Measurements from ENCODE around the gene SH2B3. TPM values are rescaled to one million over a fixed set of nuclear protein-coding genes. Genes with fewer than 3 reads are reported as not detected.

Gene SH2B3
- total RNA-seq, 1 experiment from 2014 or later, result 39.6 TPM

- intact Hi-C loops (cut with micrococcal nuclease; ENCODE audit: unreplicated experiment), result no loop called here
- no peak for DNase-seq (ENCODE audit: low read depth, low spot score)
- ATAC-seq, result no peak
- TF ChIP-seq POLR2AphosphoS5 (IDR thresholded peaks at IDR 0.05; ENCODE audit: low read depth, low read length) (no peak), CTCF (IDR thresholded peaks at IDR 0.05) (no peak), SIN3A (IDR thresholded peaks at IDR 0.05; ENCODE audit: borderline replicate concordance, insufficient read depth, low read depth, low read length) (no peak), TCF7L2 (IDR thresholded peaks at IDR 0.05; ENCODE audit: low read depth, low read length) (no peak)
- TF ChIP-seq, protein P1, sequence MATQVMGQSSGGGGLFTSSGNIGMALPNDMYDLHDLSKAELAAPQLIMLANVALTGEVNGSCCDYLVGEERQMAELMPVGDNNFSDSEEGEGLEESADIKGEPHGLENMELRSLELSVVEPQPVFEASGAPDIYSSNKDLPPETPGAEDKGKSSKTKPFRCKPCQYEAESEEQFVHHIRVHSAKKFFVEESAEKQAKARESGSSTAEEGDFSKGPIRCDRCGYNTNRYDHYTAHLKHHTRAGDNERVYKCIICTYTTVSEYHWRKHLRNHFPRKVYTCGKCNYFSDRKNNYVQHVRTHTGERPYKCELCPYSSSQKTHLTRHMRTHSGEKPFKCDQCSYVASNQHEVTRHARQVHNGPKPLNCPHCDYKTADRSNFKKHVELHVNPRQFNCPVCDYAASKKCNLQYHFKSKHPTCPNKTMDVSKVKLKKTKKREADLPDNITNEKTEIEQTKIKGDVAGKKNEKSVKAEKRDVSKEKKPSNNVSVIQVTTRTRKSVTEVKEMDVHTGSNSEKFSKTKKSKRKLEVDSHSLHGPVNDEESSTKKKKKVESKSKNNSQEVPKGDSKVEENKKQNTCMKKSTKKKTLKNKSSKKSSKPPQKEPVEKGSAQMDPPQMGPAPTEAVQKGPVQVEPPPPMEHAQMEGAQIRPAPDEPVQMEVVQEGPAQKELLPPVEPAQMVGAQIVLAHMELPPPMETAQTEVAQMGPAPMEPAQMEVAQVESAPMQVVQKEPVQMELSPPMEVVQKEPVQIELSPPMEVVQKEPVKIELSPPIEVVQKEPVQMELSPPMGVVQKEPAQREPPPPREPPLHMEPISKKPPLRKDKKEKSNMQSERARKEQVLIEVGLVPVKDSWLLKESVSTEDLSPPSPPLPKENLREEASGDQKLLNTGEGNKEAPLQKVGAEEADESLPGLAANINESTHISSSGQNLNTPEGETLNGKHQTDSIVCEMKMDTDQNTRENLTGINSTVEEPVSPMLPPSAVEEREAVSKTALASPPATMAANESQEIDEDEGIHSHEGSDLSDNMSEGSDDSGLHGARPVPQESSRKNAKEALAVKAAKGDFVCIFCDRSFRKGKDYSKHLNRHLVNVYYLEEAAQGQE (IDR thresholded peaks at IDR 0.05; ENCODE audit: insufficient read depth in 1 of 2, low read depth in 2 of 2, low read length in 1 of 2), result no peak
- H3K9me3 ChIP-seq (ENCODE audit: control insufficient read depth, insufficient read depth, low read depth, low read length), result no peaks in the 10 kb centered on the region
- ChIA-PET POLR2A (no interaction called here), CTCF (interaction anchor here (0.7 kb wide), 1 partner anchor 17 kb away, joined by 3 read pairs; no protein-coding TSS in a partner anchor)
- H3K36me3 ChIP-seq (ENCODE audit: control insufficient read depth, insufficient read depth, low read length), result no peaks in the 10 kb centered on the region
- H3K27ac ChIP-seq (ENCODE audit: low read length), result peak overlapping the region; percentile 51
- peaks cover 56% of the 10 kb centered on the region for H3K4me1 ChIP-seq (ENCODE audit: control insufficient read depth, insufficient read depth, low read length)
- no TSS peak for BruUV-seq (replicated peaks)
- in situ Hi-C loops (cut with HindIII; ENCODE audit: low pct_unique_long_range_greater_than_20kb, low sequenced_read_pairs), result no loop called here
- no peaks in the 10 kb centered on the region for H3K27me3 ChIP-seq (ENCODE audit: control insufficient read depth, insufficient read depth, low read length)
- no peak overlapping the region for H3K4me3 ChIP-seq (ENCODE audit: low read depth in 2 of 2, low read length in 2 of 2)
These were observed 22.5 kb downstream of the SH2B3 start for GRCh38 chr12:111428081-111428727.

DNA sequence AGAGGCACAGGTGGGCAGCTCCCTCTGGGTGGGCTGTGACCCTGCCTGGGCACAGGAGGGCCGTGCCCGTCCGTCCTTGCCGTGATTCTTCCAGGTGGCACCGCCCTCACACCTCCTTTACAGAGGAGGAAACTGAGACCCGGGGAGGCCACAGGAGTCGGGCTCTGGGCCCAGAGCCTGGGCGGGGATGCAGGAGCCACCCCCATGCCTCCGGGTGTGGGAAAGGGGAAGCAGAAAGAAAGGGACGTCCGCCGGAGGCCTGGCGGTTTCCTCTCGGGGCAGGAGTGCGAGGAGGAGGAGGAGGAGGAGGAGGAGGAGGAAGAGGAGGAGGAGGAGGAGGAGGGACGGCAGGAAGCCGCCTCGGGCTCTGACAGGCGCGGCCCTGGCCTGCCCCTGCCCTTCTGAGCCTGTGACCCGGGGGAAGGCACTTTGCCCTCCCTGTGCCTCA, 23.0 kb downstream of the SH2B3 start:
- peak overlapping the region; percentile 51 for H3K27ac ChIP-seq (ENCODE audit: low read length)
- H3K9me3 ChIP-seq (ENCODE audit: control insufficient read depth, insufficient read depth, low read depth, low read length), result no peaks in the 10 kb centered on the region
- H3K27me3 ChIP-seq (ENCODE audit: control insufficient read depth, insufficient read depth, low read length), result no peaks in the 10 kb centered on the region
- TF ChIP-seq POLR2AphosphoS5 (IDR thresholded peaks at IDR 0.05; ENCODE audit: low read depth, low read length), result no peak
- no peak for TF ChIP-seq SIN3A (IDR thresholded peaks at IDR 0.05; ENCODE audit: borderline replicate concordance, insufficient read depth, low read depth, low read length)
- TF ChIP-seq, protein P1 (IDR thresholded peaks at IDR 0.05; ENCODE audit: insufficient read depth in 1 of 2, low read depth in 2 of 2, low read length in 1 of 2), result no peak
- no peak for TF ChIP-seq CTCF (IDR thresholded peaks at IDR 0.05)
- no peak for TF ChIP-seq TCF7L2 (IDR thresholded peaks at IDR 0.05; ENCODE audit: low read depth, low read length)
- no peaks in the 10 kb centered on the region for H3K36me3 ChIP-seq (ENCODE audit: control insufficient read depth, insufficient read depth, low read length)
- H3K4me1 ChIP-seq (ENCODE audit: control insufficient read depth, insufficient read depth, low read length), result peaks cover 56% of the 10 kb centered on the region
- in situ Hi-C loops (cut with HindIII; ENCODE audit: low pct_unique_long_range_greater_than_20kb, low sequenced_read_pairs) (no loop called here), intact Hi-C loops (cut with micrococcal nuclease; ENCODE audit: unreplicated experiment) (no loop called here)
- ChIA-PET POLR2A (no interaction called here), CTCF (interaction anchor here (0.7 kb wide), 1 partner anchor 18 kb away, joined by 3 read pairs; no protein-coding TSS in a partner anchor)
- ATAC-seq (no peak), DNase-seq (ENCODE audit: low read depth, low spot score) (no peak)
- H3K4me3 ChIP-seq (ENCODE audit: low read depth in 2 of 2, low read length in 2 of 2), result no peak overlapping the region
- BruUV-seq (replicated peaks), result no TSS peak

All from Panc1 (cell line).